ENCODE results near the gene RNF13.

- no peak for TF ChIP-seq POLR2A (IDR thresholded peaks at IDR 0.05)
- TF ChIP-seq, protein P1, sequence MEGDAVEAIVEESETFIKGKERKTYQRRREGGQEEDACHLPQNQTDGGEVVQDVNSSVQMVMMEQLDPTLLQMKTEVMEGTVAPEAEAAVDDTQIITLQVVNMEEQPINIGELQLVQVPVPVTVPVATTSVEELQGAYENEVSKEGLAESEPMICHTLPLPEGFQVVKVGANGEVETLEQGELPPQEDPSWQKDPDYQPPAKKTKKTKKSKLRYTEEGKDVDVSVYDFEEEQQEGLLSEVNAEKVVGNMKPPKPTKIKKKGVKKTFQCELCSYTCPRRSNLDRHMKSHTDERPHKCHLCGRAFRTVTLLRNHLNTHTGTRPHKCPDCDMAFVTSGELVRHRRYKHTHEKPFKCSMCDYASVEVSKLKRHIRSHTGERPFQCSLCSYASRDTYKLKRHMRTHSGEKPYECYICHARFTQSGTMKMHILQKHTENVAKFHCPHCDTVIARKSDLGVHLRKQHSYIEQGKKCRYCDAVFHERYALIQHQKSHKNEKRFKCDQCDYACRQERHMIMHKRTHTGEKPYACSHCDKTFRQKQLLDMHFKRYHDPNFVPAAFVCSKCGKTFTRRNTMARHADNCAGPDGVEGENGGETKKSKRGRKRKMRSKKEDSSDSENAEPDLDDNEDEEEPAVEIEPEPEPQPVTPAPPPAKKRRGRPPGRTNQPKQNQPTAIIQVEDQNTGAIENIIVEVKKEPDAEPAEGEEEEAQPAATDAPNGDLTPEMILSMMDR (IDR thresholded peaks at IDR 0.05), result no peak
These were observed 128.9 kb downstream of the RNF13 start for GRCh38 chr3:149941946-149942345.
